Brain microvascular endothelial cell (primary cell): Measurements from ENCODE around the gene ZXDC.

Source experiments
- DNase-seq: peaks from one replicate; pipeline ENCODE4 v3.0.0-alpha.2; 2020
- H3K27ac ChIP-seq: fragments of 250-450 bp; sonication (Bioruptor Pico); 2 replicates; pipeline ENCODE4 v1.5.1; 2020; ENCODE audit warnings: mild to moderate bottlenecking, moderate library complexity
- H3K27me3 ChIP-seq: fragments of 250-450 bp; sonication (Bioruptor Pico); replicated peaks from 2 replicates; pipeline ENCODE4 v1.5.1; 2020; ENCODE audit warnings: mild to moderate bottlenecking
- H3K36me3 ChIP-seq: fragments of 250-450 bp; sonication (Bioruptor Pico); replicated peaks from 2 replicates; pipeline ENCODE4 v1.5.1; 2020; ENCODE audit warnings: mild to moderate bottlenecking
- H3K4me3 ChIP-seq: 2 replicates; pipeline ENCODE4 v1.5.1; 2011; ENCODE audit warnings: low read depth, mild to moderate bottlenecking, control low read depth, low read length, moderate library complexity
- in situ Hi-C: cut with HindIII; loops from 2 replicates; pipeline ENCODE4 v1.10.0; 2017; ENCODE audit warnings: low sequenced_read_pairs, low pct_ligation_motif_present
- TF ChIP-seq, protein P1 (sequence below): IDR thresholded peaks from 2 replicates; pipeline ENCODE4 v1.5.1; 2011; ENCODE audit warnings: low read depth, mild to moderate bottlenecking, moderate library complexity, low read length, control low read depth, inconsistent platforms; ENCODE audit errors: missing control alignments

Gene ZXDC

DNA sequence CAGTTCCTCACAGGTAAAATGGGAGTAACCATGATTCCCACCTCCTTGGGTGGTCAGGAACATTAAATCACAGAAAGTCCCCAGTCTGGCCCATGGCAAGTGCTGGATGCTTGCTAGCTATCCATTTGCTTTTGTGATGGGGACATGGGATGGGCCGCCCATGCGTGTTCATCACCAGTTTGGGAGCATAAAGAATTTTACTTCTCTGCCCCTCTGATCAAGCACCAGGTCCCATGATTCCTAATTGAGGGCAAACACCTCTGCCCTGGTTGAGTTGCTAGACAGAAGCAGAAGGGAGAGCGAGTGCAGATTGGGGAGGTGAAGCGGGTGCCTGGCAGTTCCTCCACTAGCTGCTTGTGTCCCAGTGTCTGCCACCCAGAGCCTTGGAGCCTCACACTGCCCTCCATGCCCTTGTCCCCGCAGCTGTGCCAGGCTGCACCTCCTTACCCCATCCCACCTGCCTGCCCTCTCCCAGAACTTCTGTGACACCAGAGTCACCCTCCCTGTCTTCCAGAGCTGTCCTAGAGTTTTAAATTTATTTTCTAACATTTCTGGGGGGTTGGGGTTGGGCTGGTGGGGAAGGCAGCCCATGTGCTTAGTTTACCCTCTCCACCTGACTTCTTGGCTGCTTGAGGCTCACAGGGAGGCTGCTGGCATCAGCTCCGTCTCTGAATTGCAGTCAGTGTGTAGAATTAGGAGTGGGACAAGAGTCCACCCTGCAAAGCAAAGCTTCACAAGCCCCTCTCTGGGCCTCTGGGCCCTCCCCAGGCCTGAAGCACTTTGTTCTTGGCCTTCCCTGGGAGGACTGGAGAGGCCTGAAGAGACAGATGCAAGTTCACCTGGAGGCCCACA is 62.6 kb downstream of the ZXDC start:
- Histone ChIP-seq H3K36me3 (no peaks in the 10 kb centered on the region), H3K4me3 (no peak overlapping the region), H3K27ac (no peak overlapping the region), H3K27me3 (peaks cover 8% of the 10 kb centered on the region)
- DNase-seq: no peak
- TF ChIP-seq, protein P1, sequence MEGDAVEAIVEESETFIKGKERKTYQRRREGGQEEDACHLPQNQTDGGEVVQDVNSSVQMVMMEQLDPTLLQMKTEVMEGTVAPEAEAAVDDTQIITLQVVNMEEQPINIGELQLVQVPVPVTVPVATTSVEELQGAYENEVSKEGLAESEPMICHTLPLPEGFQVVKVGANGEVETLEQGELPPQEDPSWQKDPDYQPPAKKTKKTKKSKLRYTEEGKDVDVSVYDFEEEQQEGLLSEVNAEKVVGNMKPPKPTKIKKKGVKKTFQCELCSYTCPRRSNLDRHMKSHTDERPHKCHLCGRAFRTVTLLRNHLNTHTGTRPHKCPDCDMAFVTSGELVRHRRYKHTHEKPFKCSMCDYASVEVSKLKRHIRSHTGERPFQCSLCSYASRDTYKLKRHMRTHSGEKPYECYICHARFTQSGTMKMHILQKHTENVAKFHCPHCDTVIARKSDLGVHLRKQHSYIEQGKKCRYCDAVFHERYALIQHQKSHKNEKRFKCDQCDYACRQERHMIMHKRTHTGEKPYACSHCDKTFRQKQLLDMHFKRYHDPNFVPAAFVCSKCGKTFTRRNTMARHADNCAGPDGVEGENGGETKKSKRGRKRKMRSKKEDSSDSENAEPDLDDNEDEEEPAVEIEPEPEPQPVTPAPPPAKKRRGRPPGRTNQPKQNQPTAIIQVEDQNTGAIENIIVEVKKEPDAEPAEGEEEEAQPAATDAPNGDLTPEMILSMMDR: no peak
- in situ Hi-C loops: no loop called here

DNA sequence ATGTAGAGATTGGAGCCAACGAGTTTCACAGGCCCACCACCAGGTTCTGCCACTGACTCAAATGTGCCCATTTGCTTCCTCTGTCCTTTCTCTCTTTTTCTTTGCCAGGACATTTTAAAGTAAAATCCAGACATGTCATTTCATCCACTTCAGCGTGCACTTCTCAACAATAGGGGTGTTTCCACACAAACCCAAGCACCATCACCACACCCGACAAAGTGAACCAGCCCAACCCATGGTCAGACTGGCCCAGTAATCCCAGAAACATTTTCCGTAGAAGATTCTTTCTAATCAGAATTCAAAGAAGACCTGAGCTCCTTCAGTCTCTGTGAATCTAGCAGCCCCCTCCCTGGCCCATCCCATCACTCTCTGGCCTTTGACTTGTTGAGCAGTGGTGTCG is 67.6 kb downstream of the ZXDC start:
- Histone ChIP-seq H3K27me3 (no peaks in the 10 kb centered on the region), H3K36me3 (no peaks in the 10 kb centered on the region), H3K4me3 (no peak overlapping the region), H3K27ac (no peak overlapping the region)
- TF ChIP-seq, protein P1: no peak
- DNase-seq: no peak
- in situ Hi-C loops: no loop called here

DNA sequence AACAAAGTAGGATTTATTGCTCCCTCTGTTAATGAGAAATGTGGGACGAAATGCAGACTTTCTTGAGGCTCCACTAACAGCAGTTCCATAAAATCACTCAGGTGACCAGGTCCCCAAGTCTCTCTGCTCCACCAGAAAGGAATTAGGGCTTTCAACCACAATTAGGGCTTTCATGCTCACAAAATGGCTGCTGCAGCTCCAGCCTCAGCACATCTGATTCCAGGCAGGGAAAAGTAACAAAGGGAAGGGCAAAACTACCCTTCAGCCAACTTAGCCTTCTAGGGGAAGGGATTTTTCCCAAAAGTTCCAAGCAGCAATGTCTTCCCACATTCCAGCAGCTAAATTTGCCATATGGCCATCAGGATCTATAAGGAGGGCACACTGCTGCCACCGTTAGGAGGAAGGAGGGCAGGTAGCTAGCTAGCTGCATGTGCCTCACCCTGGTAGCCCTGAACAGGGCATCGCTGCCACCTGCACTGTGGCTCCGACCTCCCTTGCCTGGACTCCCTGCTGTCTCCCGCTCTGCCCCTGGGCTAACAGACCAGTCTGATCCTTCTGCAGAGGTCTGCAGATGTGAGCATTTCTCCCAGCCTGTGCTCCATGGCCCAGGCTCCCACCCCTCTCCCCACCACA is 68.2 kb downstream of the ZXDC start:
- in situ Hi-C loops: no loop called here
- Histone ChIP-seq H3K27me3 (no peaks in the 10 kb centered on the region), H3K27ac (no peak overlapping the region), H3K4me3 (no peak overlapping the region), H3K36me3 (no peaks in the 10 kb centered on the region)
- DNase-seq: no peak
- TF ChIP-seq, protein P1: no peak

DNA sequence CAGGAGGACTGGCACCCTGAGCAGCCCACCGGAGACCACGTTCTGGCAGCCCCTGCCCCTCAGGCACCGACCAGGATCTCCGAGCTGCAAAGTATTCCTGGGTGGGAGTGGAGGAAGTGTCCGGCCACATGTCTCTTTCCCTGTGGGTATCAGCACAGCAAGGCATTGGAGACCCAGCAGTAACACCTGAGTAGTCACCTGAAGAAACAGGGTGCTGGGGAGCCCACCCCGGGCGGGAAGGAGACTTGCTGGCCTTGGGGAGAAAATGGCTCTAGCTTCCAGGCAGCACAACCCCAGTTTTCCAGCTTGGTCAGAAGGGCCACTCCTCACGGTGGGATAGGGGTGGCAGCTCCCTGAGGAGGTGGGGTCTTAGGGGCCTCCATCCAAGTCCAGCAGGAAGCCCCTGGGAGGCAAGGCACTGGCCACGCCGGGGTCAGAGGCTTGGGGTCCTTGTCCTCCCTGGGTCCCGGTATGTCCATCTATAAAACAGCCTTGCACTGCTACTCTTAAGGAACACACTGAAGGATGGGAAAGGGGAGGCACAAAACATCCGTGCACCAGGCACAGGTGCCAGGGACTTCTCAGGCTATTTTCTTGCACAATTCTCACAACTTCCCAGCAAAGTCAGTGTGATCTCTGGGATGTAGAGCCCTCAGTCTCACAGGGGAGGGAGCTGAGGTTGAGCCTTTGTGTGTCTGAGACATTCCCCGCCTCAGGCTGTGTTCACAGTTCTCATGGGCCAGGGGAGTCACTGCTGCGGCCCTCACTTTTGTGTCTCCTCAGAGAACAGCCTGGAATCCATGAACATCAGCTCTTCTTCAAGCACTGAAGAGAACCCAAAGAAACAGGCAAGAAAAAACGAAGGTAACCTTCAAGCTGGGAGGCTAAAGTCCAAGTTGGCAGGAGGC is 69.0 kb downstream of the ZXDC start:
- TF ChIP-seq, protein P1: no peak
- in situ Hi-C loops: no loop called here
- H3K27ac ChIP-seq: no peak overlapping the region
- DNase-seq: no peak
- no peaks in the 10 kb centered on the region for H3K27me3 ChIP-seq
- no peaks in the 10 kb centered on the region for H3K36me3 ChIP-seq
- no peak overlapping the region for H3K4me3 ChIP-seq

DNA sequence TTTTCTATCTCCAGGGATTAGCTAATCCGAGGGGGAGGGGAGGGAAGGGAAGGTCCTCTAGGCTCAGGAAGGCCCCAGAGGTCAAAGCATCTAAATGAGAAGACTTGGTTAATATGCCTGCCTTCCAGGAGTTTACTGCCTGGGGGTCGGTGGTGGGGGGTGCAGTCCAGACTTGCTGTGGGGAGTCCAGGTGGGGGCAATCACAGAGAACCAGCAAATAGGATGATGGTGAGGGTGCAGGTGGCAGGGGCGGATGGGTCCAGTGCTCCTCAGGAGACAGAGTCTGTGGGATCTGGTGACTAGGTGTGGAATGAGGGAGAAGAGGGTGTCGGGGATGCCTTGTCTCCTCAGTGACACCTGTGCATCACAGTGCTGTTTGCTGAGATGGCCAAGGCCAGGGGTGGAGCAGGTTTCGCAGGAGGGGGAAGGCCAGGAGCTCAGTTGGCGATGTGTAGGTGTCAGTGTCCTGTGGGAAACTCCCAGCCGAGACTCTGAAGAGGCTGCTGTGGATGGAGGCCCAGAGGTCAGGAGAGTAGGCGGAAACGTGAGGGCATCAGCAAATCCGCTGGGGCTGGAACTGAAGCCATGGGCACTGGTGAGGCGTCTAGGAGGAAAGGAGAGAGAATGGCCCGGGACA is 72.9 kb downstream of the ZXDC start:
- TF ChIP-seq, protein P1: no peak
- DNase-seq: no peak
- H3K36me3 ChIP-seq: no peaks in the 10 kb centered on the region
- in situ Hi-C loops: no loop called here
- H3K27me3 ChIP-seq: no peaks in the 10 kb centered on the region
- H3K4me3 ChIP-seq: no peak overlapping the region
- no peak overlapping the region for H3K27ac ChIP-seq
